GM19238 (cell line): ENCODE results near the gene ADGRV1.
"Not testable (repeated sequence)": the region's sequence is repeated elsewhere in the genome, so short reads cannot be mapped to it uniquely, and the experiment has no call there.

Source experiments
- DNase-seq: peaks from one replicate; pipeline ENCODE4 v3.0.0; 2011; ENCODE audit warnings: low spot score; ENCODE audit not compliant: insufficient read length

ADGRV1 gene

DNA sequence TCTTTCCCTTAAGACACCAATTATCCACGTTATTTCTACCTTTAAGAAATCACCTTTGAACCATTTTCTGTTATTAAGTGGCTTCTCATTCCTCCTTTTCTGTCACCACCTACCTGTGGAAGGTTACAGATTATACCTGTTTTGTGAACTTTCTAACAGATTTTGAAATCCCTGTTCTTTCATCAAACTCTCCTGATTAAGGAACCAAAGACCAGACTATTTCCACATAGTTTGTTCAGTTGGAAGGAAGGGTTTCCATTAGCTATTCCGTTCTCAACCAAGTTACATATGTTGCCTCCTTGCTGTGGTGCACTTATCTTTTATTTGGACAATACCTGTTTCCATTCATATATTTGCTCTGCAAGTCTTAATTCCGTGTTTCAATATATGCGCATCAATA, 343.6 kb downstream of the ADGRV1 start:
- DNase-seq: no peak

DNA sequence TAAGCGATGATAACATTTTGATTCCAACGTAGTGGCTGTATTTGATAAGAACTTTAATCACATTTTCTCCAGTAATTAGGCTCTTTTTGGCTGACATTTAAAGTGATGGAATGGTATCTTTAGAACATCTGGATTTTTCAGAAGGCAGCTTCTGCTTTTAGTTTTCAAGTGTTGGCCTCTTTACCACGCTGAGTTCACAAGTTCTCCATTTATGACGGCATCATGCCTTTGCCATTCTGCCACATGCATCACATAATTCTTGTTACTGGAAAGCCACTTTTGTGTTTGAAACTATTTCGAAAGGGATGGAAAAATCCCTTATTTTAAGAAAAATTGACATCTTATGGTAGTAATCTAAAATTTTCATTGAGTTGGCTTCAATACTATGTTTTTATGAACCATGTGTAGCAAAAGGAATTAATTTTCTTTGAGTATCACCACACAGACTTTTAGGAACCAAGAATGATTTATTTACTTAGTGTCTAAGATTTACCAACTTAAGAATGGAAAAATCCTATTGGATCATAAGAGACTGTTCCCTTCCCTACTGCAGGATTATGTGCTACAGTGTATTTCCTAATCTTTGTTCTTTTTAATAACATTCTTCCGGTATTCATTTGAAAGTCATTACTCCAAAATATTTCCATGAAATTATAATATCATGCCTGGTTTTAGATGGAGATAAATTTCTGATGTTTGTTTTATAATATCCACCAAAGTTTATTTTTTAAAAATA, 344.2 kb downstream of the ADGRV1 start:
- no peak for DNase-seq

DNA sequence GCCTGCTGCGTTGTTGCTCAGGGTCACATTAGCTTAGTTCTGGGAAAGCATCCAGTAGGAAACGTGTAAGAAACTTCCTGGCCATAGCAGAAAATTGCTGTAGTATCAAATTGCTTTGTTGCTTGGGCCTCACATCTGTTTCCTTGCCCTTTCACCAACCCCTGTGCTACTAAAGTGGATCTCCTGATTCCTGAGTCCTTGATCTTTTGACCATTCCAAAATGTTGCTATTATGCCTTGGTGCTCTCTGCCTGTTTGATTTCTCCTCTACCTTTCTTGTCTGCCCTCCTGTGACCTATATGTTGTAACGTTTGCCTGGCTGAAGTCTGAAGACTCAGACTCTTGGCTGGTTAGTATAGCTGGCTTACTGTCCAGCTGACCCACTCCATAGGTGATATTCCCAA, 350.5 kb downstream of the ADGRV1 start:
- DNase-seq: no peak

DNA sequence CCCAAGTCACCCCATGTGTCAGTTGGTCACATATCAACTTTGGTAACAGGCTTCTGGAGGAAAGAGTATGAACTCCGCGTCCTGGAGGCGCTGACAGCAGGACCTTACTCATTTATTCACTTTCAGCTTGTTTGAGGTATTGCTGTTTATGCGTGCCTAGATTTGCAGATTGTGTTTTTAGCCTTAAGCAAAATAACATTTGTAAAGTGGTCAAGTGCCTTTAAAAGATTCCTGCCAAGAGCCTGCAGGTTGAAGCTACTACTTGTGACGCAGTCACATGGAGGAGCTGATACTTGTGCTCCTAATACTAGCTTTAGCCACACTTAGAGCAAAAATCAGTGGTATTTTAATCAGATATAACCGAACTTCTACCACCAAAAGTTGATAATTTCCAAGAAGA, 351.3 kb downstream of the ADGRV1 start:
- DNase-seq: no peak

DNA sequence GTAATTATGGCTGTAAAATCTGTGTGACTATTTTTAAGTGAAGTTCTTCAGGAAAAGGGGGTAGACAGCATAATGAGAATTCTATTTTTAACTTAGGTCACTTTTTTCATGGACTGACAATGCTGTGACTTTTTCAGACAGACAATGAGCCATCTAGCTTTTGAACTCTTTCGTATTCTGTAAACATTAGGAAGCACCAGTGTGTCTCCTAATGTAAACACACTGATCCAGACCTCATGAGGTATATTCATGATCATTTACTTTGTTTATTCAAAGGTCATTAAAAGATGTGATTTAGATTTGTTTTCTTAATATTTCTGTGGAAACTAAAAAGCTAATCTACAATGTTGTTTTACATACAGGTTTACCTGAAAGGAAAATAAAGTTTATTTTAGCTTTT, 352.6 kb downstream of the ADGRV1 start:
- DNase-seq: no peak

DNA sequence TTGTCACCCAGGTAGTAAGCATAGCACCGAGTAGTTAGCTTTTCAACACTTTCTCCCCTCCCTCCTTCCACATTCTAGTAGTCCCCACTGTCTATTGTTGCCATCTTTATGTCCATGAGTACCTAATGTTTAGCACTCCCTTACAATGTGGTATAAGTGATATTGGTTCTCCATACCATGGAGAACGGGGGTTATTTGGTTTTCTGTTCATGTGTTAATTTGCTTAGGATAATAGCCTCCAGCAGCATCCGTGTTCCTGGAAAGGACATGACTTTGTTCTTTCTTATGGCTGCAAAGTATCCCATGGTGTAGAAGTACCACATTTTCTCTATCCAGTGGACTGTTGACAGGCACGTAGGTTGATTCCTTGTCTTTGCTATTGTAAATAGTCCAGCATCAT, 353.9 kb downstream of the ADGRV1 start:
- DNase-seq: no peak

DNA sequence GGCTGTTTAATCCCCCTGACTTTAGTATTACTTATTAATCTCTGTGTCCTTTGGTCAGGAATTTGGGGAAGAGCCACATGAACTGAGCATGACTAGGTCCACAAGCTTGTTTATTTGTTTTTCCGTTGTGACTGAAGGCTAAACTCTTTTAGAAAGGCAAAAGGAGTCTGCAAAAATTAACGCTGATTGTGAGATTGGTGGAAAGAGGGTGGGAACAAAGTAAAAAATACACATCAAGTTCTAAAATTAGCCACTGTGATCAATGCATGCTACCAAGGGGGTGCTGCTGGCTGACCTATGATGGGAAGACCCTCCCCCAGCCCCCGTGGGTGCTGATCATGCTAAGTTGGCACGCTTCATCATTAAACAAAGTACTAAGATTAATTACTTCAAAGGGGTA, 356.8 kb downstream of the ADGRV1 start:
- DNase-seq: no peak

DNA sequence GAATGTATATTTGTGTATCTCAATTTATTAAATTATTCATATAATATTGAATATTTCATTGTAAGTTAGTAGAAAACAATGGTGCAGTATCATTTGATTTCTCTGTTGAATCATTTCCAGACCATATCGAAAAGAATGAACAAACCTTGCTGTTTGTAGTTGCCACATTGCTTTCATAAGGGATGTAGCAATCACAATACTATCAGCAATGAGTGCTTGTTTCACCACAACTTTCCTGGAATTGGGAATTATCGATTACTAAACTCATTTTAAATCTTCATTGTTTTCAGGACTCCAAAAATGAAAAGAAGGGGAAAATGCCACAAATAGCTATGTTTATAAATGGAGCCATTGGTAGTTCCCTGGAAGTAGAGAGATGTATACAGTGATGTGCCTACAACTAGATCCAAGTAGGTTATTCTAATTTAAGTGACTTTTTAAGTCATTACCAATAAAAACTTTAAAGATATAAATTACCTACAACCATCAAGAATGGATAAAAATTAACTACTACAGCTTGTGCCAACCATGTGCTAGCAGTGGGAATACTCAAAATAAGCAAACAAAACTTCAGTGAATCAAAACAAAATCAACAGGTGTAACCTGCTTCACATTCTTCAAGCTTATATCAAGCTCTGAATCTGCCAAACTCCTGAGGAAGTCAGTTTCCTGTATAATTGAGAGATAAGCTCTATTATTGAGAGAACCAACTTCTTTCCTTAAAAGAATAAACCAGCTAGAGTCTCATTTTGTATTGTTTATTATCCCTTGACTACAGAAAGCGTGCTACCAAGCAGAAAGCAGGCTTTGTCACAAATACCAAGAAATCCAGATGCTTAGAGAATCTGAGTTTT, 358.6 kb downstream of the ADGRV1 start:
- DNase-seq: no peak

DNA sequence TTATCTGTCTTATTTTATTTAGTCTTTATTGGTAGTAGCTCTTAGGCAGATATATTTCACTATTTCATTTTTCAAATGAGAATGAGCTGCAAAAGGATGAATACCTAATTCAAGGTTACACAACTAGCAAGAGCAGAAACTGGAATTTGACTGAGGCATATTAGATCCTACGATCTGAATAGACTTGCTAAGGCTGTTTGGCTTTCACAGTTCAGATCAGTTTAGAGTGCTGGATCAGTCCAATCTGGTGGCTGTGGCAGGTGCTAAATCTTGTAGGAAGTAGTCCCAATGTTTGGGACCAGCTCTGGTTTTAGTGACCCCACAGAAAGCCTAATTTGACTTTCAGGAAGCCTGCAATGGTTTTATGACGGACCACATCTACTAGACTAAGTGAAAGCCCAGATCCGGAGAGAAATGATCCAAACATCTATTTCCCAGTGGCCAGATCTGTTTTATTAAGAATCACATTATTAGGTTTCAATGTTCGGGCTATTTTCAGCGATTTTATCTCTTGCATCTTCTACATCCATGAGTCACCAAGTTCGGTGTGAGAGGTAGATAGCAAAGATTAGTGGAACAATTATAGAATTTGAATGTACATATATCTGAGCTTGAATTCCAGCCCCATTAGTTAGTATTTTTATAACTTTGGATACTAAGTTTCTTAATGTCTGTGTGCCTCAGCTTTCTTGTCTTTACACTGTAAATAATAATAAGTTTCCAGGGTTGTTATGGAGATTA, 359.5 kb downstream of the ADGRV1 start:
- no peak for DNase-seq

DNA sequence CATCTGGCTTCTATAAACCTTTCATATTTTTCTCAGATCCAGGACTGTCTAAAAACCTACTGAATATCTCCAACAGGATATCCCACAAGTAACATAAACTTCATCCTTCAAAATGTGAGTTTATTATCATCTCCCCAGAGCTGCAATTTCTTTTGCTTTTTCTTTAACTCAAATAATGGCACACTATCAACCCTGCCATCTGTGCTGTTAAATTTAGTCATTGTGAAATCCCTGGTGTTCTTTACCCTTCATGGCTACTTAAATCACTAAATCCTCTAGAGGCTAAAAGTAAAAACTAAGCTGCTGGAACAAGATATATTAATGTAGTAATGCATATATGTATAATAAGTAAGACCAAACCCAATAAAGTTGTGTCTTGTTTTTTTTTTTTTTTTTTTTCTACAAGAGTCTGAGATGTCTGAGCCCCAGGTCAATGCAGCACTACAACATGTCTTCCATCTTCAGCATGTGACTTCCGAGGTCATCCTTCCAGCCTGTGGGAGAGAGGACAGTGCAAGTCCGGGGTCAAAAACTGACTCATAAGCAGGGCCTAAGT, 362.9 kb downstream of the ADGRV1 start:
- DNase-seq: no peak

DNA sequence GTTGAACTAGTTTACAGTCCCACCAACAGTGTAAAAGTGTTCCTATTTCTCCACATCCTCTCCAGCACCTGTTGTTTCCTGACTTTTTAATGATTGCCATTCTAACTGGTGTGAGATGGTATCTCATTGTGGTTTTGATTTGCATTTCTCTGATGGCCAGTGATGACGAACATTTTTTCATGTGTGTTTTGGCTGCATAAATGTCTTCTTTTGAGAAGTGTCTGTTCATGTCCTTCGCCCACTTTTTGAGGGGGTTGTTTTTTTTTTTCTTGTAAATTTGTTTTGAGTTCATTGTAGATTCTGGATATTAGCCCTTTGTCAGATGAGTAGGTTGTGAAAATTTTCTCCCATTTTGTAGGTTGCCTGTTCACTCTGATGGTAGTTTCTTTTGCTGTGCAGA, 365.6 kb downstream of the ADGRV1 start:
- DNase-seq: not testable (repeated sequence)

DNA sequence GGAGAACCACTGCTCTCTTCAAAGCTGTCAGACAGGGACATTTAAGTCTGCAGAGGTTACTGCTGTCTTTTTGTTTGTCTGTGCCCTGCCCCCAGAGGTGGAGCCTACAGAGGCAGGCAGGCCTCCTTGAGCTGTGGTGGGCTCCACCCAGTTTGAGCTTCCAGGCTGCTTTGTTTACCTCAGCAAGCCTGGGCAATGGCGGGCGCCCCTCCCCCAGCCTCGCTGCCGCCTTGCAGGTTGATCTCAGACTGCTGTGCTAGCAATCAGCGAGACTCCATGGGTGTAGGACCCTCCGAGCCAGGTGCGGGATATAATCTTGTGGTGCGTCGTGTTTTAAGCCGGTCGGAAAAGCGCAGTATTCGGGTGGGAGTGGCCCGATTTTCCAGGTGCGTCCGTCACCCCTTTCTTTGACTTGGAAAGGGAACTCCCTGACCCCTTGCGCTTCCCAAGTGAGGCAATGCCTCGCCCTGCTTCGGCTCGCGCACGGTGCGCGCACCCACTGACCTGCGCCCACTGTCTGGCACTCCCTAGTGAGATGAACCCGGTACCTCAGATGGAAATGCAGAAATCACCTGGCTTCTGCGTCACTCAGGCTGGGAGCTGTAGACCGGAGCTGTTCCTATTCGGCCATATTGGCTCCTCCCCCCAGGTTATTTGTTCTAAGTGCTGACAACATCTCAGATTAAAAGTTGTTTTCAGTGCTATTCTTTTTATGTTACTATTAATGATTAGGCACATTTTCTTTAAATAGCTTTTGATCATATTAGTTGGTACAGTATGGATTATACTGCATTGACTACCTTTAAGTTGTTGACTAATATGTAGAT, 370.6 kb downstream of the ADGRV1 start:
- not testable (repeated sequence) for DNase-seq

DNA sequence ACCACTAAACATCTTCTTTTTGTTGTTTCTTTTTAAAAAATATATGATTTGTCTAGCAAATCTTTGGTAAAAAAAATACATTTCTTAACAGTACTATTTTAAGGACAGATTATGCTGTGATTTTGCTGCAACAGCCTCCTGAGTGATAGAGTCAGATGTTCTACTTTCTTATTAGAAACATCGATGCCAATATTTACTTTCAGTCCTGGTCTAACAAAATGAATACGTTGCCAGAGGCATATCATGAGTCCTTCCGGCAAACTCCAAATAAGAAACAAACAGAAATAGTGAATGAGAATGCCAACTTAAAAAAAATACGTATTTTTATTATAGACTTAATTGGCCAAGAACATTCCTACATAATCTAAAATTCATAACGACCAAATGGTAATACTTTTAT, 371.5 kb downstream of the ADGRV1 start:
- no peak for DNase-seq

DNA sequence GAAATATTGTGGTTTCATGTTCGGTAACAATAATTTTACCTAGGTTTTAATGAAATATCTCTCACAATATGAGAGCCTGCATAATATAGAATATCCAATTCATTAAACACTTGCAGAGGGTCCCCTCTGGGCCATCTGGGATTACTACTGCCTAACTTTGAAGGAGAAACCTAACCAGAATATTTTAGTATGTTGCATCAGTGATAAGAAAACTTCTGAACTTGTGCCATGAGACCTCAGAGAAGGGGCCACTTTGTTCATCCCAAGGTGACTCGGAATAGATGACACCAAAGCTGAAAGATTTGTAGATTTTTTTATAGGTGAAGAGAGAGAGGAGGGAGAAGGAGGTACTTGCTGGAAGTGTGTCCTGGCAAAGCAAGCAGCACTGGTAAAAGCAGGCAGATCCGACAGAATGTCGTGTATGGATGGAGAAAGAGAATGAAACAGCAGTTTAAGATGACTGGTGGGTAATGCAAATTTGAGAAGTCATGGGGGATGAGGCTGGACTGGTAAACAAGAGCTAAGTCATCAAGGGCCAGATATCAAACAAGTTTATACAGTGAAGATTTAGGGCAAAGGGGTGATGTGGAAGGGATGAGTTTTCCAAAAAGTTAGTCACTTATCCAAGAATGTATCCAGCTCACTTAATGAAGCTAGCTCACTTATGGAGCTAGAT, 372.3 kb downstream of the ADGRV1 start:
- no peak for DNase-seq

DNA sequence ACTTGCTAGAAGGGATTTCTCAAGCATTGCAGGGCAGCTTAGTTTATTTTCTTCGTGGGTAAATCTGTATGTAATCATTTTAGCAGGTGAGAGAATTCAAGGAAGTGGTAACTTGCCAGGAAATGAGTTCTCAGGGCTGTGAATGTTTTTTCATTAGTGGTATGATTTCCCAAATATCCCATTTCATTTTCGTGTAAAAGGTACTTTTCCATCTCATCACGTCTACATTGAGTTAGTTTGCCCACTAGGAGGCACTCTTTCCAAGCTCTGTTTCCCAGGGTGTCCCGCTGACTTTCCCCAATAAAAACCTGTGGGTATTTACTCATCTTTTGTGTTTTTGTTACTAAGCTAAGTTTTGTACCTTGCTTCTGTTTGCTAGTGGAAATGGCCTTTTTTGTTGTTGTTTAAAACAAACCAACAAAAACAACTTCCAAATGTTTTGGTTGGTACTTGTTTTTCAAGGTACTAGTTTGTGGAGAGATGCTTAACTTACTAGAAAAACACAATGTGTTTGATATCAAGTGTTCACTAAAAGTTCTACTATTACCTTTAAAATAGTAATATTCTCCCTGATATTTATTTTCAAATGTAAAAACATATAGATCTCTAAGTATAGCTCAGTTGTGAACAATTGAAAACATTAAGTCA, 373.6 kb downstream of the ADGRV1 start:
- DNase-seq: peak; percentile 10

DNA sequence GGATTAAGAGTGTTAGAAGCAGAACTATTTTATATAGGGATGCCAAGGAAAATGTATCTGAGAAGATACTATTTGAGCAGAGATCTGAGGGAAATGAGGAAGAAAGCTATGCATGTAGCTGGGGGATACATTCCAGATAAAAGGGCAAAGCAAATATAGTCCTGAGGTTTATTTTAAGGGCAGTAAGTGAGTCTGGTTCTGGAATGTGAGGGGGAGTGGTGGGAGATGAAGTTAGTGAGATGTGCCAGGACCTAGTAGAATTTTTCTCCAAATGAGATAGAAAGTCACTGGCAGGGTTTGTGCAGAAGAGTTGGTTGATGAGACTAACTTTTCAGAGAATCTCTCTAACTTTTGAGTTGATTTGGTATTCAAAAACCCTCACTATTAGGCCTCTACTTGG, 374.7 kb downstream of the ADGRV1 start:
- DNase-seq: no peak

DNA sequence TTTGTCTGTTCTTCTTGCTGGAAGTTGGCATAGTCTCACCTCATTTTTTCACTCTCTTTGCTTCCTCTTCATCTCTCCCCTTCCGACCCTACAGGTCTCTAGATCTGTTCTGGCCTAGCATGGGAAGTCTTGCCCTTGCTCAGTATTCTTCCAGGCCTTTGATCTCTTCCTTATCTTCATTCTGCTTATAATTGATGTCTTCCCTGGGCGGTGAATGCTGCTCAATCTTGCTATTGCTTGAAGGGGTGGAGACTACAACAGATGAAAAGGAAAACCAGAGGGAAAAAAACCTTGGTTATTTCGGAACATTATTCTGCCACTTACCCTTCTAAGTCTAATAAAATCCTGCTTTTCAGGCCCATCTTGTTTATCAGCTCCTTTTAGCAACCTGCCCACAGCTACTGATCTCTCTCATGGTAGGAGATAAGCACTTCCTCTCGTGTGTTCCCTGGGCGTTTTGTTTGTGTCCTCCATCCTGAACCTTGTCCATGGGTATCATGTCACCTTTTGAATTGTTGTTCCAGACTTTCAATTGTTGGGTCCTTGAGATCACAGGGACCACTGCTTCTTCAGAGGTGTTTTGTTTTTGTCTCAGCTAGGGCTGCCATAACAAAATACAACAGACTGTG, 375.6 kb downstream of the ADGRV1 start:
- DNase-seq: no peak

DNA sequence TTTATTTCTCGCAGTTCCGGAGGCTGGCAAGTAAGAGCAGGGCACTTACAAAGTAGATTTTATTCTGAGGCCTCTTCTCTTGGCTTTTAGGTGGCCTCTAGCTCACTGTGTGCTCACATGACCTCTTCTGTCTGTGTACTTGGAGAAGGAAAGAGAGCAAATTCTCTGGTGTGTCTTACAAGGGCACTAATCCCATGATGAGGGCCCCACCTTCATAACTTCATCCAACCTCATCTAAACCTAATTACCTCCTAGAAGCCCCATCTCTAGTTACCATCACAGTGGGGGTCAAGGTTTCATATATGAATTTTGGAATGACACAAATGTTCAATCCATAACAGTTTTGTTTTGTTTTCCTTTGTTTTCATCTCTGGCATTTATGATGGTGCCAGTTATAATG, 376.1 kb downstream of the ADGRV1 start:
- DNase-seq: no peak

DNA sequence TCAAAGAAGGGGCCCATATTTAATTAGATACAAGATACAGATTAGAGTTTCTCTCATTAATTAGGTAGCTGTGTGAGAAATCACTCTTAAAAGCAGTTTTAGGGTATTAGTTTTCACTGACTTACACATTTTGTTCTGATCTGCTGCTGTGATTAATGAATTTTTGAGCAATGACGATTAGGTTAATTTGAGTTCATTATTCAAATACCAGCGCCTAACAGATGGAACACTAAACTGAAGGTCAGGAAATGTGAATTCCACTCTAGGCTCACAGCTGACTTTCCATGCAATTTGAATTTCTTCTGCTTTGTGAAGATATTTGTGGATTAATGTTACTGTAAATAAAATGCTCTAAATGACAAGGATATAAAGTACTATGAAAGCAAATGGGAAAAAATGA, 380.6 kb downstream of the ADGRV1 start:
- no peak for DNase-seq
